Keratinocyte (primary cell): ENCODE measurements around the gene KATNB1. TPM values are rescaled to one million over a fixed set of nuclear protein-coding genes. Genes with fewer than 3 reads are reported as not detected.

ENCODE experiments used
- DNase-seq: peaks from one replicate; pipeline ENCODE4 v3.0.0-alpha.2; 2011; ENCODE audit warnings: low read depth, missing footprints, low spot score
- FAIRE-seq: peaks from 2 replicates; lab custom pipeline; 2011; peaks lifted over from hg19 to GRCh38; lab: Jason Lieb, UNC
- H2AFZ ChIP-seq: 2 replicates; pipeline ENCODE4 v1.6.0; 2012; ENCODE audit warnings: low read length, control low read depth, inconsistent platforms; ENCODE audit not compliant: control insufficient read depth
- H3K27ac ChIP-seq: 2 replicates; pipeline ENCODE4 v1.5.1; 2011; ENCODE audit warnings: low read length; ENCODE audit not compliant: control insufficient read depth, insufficient read depth
- H3K27me3 ChIP-seq: 3 replicates; pipeline ENCODE4 v1.6.0; 2011; ENCODE audit warnings: low read length; ENCODE audit not compliant: control insufficient read depth, insufficient read depth; ENCODE audit errors: extremely low read depth
- H3K36me3 ChIP-seq, 2 experiments: 2 replicates in 1 of 2; 3 replicates in 1 of 2; pipeline ENCODE4 v1.5.1; 2011; ENCODE audit warnings: low read length in 2 of 2, mild to moderate bottlenecking in 1 of 2; ENCODE audit not compliant: control insufficient read depth in 2 of 2, insufficient read depth in 2 of 2; ENCODE audit errors: extremely low read depth in 1 of 2
- H3K4me1 ChIP-seq: 3 replicates; pipeline ENCODE4 v1.5.1; 2011; ENCODE audit warnings: low read length; ENCODE audit not compliant: control insufficient read depth, insufficient read depth; ENCODE audit errors: extremely low read depth
- H3K4me2 ChIP-seq: 3 replicates; pipeline ENCODE4 v1.6.0; 2011; ENCODE audit warnings: low read depth, low read length; ENCODE audit not compliant: control insufficient read depth, insufficient read depth; ENCODE audit errors: extremely low read depth
- H3K4me3 ChIP-seq, 3 experiments: fragments of 200-600 bp in 1 of 3; sonication (generic) in 1 of 3; 2 replicates in 2 of 3; 3 replicates in 1 of 3; pipeline ENCODE4 v1.5.1; 2011 to 2016; ENCODE audit warnings: low read length in 3 of 3, mild to moderate bottlenecking in 3 of 3, control low read depth in 2 of 3, inconsistent platforms in 1 of 3, low read depth in 1 of 3, mixed read lengths in 1 of 3, mixed run types in 1 of 3, moderate library complexity in 1 of 3; ENCODE audit not compliant: control insufficient read depth in 2 of 3, insufficient read depth in 2 of 3; ENCODE audit errors: extremely low read depth in 1 of 3
- H3K79me2 ChIP-seq: 2 replicates; pipeline ENCODE4 v1.6.0; 2012; ENCODE audit warnings: low read length; ENCODE audit not compliant: control insufficient read depth, insufficient read depth
- H3K9ac ChIP-seq: 3 replicates; pipeline ENCODE4 v1.6.0; 2011; ENCODE audit warnings: low read length; ENCODE audit not compliant: control insufficient read depth, insufficient read depth; ENCODE audit errors: extremely low read depth
- H3K9me1 ChIP-seq: 3 replicates; pipeline ENCODE4 v1.6.0; 2011; ENCODE audit warnings: low read length; ENCODE audit not compliant: control insufficient read depth, insufficient read depth; ENCODE audit errors: extremely low read depth
- H3K9me3 ChIP-seq: 2 replicates; pipeline ENCODE4 v1.5.1; 2012; ENCODE audit warnings: low read depth, low read length; ENCODE audit not compliant: control insufficient read depth
- H4K20me1 ChIP-seq: 3 replicates; pipeline ENCODE4 v1.6.0; 2011; ENCODE audit warnings: low read length; ENCODE audit not compliant: control insufficient read depth, insufficient read depth; ENCODE audit errors: extremely low read depth
- CTCF ChIP-seq, 3 experiments: IDR thresholded peaks in 1 of 3; conservative IDR thresholded peaks in 1 of 3; optimal IDR thresholded peaks in 1 of 3; 2 replicates in 2 of 3; 3 replicates in 1 of 3; pipeline versions ENCODE3 to v1.5.1; 2011; ENCODE audit warnings: low read length in 3 of 3, mild to moderate bottlenecking in 3 of 3, moderate library complexity in 2 of 3, control low read depth in 1 of 3, inconsistent platforms in 1 of 3; ENCODE audit not compliant: insufficient read depth in 2 of 3; ENCODE audit errors: extremely low read depth in 1 of 3
- EZH2 ChIP-seq: IDR thresholded peaks from one replicate; pipeline ENCODE4 v1.6.1; 2012; ENCODE audit warnings: inconsistent platforms, mild to moderate bottlenecking, low read length, moderate library complexity
- dilution Hi-C: fragments of 300-500 bp; cut with MboI; formaldehyde crosslinking; loops from one replicate; pipeline ENCODE4 v1.7.0; 2020; ENCODE audit warnings: low sequenced_read_pairs; ENCODE audit not compliant: extremely low pct_ligation_motif_present
- polyA plus RNA-seq, 5 experiments: library from polyadenylated mRNA; depleted of rRNA in 3 of 5; stranded (reverse) in 3 of 5; stranded (forward) in 1 of 5; unstranded in 1 of 5; fragments of >200 nt; gene quantifications; 1 replicate in 1 of 5; 2 replicates in 3 of 5; 3 replicates in 1 of 5; pipeline versions ENCODE4 v1.2.1 to v1.2.3, GENCODE V29; 2011 to 2012; ENCODE audit warnings: missing spikeins in 2 of 5, low read depth in 1 of 5, low replicate concordance in 1 of 5

The KATNB1 gene
- polyA plus RNA-seq, 1 donor (not counting 4 experiments of a cell fraction or from before 2014, with no cell fraction given): 18.9 TPM

DNA sequence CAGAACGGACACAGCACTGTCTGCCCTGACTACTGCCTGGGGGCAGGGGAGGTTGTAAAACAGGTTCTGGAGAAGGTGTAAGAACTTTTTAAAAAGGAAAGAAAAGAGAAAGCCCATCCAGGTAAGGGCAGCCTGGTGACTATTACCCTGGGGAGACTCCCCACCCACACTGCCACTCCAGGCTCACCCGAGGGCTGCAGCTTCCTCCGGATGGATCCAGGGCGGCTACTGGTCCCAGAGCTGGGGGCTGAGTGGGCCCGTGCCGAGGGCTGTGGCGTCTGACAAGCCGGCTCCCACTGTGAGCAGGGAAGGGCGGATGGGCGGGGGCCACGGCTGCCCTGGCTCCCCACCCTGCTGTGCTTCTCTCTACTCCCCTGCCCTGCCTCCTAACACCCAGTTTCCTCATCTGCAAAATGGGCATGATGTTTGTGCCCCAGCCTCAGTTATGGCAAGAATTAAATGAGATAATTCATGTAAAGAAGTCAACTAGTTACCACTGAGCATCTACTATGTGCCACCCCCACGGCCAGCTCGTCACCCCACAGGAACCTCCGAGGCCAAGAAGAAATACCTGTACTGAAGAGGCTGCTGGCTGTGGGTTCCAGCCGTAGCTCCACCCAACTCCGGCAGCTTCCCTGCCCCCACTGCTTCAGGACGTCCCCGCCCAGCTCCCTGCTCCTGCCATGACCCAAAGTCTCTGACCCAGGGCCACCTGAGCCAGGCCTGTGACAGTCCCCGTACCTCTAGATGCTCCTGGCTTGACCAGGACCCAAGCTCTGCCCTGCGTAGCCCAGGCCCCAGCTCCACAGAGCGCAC is 24.2 kb downstream of the KATNB1 start:
- peaks cover 19 to 31% of the 10 kb centered on the region in 2 experiments for H3K36me3 ChIP-seq
- H3K4me3 ChIP-seq: no peak overlapping the region
- H3K9me3 ChIP-seq: no peaks in the 10 kb centered on the region
- DNase-seq (no peak), FAIRE-seq (no peak)
- H3K9me1 ChIP-seq: no peaks in the 10 kb centered on the region
- H4K20me1 ChIP-seq: peaks cover 3% of the 10 kb centered on the region
- no peak overlapping the region for H3K9ac ChIP-seq
- TF ChIP-seq CTCF (optimal IDR thresholded peaks at IDR 0.05 in 1 of 3, IDR thresholded peaks at IDR 0.05 in 1 of 3, conservative IDR thresholded peaks at IDR 0.05 in 1 of 3; ENCODE audit: extremely low read depth in 1 of 3, insufficient read depth in 2 of 3, low read length in 3 of 3) (no peak), EZH2 (no peak)
- no peaks in the 10 kb centered on the region for H3K79me2 ChIP-seq
- H3K27me3 ChIP-seq: no peaks in the 10 kb centered on the region
- dilution Hi-C loops: no loop called here
- no peak overlapping the region for H2AFZ ChIP-seq
- no peak overlapping the region for H3K4me2 ChIP-seq
- peak overlapping the region; percentile 3 for H3K27ac ChIP-seq
- H3K4me1 ChIP-seq: peaks cover 18% of the 10 kb centered on the region

DNA sequence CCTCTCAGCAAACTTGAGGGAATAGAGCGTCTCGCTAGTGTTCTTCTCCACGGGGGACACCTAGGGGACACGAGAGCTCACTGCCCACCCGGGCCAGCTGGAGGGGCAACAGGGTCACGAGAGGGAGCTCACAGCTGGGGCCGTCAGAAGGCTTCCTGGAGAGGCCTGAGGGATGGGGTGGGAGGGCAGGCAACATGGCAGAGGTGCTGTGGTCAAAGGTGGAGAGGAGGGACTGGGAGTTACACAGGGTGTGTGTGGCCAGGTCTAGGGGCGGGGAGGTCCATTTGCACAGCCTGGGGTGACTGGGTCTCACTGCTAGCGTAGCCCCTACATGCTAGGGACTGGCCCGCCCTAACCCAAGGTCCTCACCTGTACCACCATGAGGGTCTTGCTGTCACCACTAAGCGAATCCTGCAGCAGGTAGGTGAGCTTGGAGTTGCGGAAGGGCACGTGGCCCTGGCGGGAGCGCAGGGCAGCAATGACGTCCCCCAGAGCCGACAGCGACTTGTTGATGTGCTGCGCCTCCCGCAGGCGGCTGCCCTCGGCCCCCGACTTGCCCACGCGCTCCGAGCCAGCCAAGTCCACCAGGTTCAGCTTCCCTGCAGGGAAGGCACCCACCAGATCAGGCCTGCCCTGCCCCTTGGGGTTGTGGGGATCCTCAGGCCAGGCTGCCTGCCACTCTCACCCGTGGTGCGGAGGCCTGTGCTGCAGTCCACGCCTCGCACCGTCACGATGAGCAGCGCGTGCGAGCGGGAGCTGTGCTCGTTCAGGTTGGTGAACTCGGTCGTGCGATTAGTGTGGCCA is 25.0 kb downstream of the KATNB1 start:
- Histone ChIP-seq H4K20me1 (peaks cover 3% of the 10 kb centered on the region), H3K27me3 (no peaks in the 10 kb centered on the region), H3K4me2 (no peak overlapping the region), H3K9ac (no peak overlapping the region), H2AFZ (no peak overlapping the region), H3K27ac (no peak overlapping the region), H3K4me3 (no peak overlapping the region), H3K9me1 (no peaks in the 10 kb centered on the region), H3K36me3 (peaks cover 18 to 36% of the 10 kb centered on the region in 2 experiments), H3K4me1 (peaks cover 21% of the 10 kb centered on the region), H3K9me3 (no peaks in the 10 kb centered on the region), H3K79me2 (no peaks in the 10 kb centered on the region)
- dilution Hi-C loops: no loop called here
- no peak for TF ChIP-seq EZH2
- no peak for TF ChIP-seq CTCF (optimal IDR thresholded peaks at IDR 0.05 in 1 of 3, IDR thresholded peaks at IDR 0.05 in 1 of 3, conservative IDR thresholded peaks at IDR 0.05 in 1 of 3; ENCODE audit: extremely low read depth in 1 of 3, insufficient read depth in 2 of 3, low read length in 3 of 3)
- FAIRE-seq: no peak
- no peak for DNase-seq
